GM19193 (cell line): ENCODE results near the gene TBP.

Experiments
- POLR2A ChIP-seq: IDR thresholded peaks from 4 replicates; pipeline ENCODE4 v1.6.1; 2011; ENCODE audit not compliant: insufficient read depth, insufficient read length; ENCODE audit errors: extremely low read depth

TBP gene

DNA sequence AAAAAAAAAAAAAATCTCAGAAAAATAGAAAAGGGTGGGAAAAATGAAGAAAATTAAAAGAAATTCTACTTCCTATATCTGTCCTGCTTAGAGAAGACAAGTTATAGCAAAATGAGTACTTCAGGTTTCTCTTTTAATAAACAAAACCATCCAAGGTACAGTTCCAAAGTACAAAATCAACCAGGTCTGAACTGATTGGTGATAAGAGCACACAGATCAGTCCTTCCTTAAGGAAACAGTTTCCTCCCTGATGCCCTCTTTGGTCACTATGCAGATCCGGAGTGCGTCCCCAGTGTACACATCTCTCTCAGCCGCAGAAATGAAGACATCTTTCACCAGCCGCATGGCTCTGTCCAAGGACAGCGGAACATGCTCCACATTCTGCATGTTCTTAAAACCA, 19.2 kb upstream of the TBP start:
- TF ChIP-seq POLR2A = no peak

DNA sequence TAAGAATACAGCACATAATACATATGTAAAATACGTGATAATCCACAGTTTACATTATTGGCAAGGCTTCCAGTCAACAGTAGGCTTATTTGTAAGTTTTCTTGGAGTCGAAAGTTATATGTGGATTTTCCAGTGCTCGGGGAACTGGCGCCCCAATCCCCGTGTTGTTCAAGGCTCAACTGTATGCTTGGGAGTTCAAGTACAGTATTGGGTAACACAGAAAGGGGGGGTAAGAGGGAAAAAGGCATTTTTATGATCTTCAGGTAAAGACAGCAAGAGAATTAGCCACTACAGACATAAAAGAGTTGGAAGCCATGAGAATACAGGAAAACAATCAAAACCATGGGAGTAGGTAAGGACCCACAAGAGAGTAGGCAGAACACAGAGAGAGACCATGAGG, 17.5 kb upstream of the TBP start:
- TF ChIP-seq POLR2A = no peak

DNA sequence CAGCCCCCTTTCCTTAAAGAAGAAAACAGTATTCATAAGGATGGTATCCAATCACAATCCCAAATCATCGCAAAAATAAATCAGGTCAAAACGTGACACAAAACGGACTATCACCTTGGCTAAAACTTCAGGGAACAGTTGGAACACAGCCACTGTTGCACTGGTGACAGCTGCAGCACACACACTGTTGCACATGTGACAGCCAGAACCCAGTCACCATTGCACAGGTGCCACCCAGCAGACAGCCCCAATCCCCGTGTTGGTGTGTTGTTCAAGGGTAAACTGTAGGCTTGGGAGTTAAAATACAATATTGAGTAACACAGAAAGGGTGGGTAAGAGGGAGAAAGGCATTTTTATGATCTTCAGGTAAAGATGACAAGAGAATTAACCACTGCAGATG, 16.8 kb upstream of the TBP start:
- no peak for TF ChIP-seq POLR2A

GRCh38 chr6:170542031-170542719, 12.0 kb upstream of the TBP start:
- no peak for TF ChIP-seq POLR2A

GRCh38 chr6:170545405-170545804, 8.8 kb upstream of the TBP start:
- no peak for TF ChIP-seq POLR2A

DNA sequence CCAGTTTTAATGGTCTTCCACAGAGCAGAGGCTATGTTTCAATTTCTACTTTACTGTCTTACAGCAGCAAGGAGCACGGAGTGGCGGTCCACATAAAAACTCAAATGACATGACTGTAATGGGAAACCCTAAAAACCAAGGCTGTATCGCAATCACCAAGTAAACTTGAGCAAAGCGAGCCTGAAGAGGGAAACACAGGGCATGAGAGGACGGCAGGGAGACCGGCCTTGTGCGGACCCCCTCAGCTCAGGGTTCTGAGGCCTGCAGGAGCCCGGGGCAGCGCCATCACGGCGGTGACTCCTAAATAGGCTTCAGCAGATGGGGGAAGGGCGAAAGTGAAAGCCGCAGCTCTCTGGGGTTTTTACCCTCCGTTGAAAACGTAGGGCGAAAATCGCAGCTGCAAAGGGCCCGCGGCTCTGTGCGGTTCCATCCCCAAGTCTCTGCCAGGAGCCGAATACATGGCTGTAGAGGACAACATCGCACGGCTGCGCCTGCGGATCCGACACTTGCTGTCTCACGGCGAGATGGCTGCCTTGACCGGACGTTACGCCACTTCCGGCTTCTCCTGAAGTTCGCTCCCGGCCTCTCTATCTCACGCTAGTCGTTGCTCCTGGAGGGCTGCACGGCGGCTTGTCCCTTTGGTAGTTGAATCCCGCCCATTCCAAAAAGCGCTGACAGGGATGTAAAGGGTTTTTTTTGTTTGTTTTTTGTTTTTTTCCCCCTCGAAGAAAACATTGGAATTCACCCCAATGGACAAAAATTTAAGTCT, 1.2 kb upstream of the TBP start, which contains the start of gene PSMB1:
PSMB1 (minus strand) TSS at position 543 of the 769 bp plus-strand sequence; CDS start at position 478, 65 bp downstream.
- TF ChIP-seq POLR2A = peak; percentile 94

GRCh38 chr6:170553534-170554012, 596 bp upstream of the TBP start:
- TF ChIP-seq POLR2A = no peak

DNA sequence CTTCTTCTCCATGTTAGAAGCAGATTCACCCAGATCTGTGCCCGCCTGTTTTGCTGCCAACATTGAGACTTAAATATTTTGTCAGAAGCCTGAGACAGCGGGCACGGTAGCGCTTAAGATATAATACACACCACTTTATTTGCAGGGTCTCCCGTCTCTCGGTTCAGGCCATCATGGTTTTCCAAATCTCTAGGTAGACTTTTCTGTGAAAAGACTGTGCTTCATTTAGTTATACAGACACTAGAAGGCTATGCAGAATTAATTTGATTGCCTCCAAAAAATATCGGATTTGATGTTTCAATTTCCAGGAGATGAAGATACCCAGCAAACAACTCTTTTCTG, 598 bp downstream of the TBP start:
- no peak for TF ChIP-seq POLR2A

- TF ChIP-seq POLR2A = no peak
Measured at GRCh38 chr6:170555305-170555704, 1.1 kb downstream of the TBP start.

- no peak for TF ChIP-seq POLR2A
Measured at GRCh38 chr6:170561555-170561954, 7.4 kb downstream of the TBP start.

- no peak for TF ChIP-seq POLR2A
Measured at GRCh38 chr6:170564936-170565530, 10.9 kb downstream of the TBP start.

GRCh38 chr6:170572704-170573466, 18.7 kb downstream of the TBP start:
- no peak for TF ChIP-seq POLR2A

DNA sequence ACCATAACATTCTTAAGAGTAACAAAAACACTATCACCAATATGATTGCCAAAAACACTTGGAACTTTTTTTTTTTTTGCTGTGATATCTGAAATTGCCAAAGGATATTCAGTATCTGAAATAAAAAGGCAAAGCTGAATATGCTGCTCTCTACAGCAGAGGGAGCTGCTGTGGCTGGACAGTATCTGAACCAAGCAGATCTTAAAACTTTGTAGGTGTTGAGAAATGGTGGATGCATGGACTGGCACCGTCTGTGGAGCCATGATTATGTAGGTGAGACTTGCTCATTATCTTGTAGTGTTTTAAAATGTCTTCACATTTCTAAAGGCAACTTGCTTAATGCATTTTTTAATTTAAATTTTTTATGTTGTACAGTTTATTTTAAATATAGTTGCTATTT, 21.1 kb downstream of the TBP start:
- TF ChIP-seq POLR2A = no peak

GRCh38 chr6:170578909-170579308, 24.7 kb downstream of the TBP start:
- no peak for TF ChIP-seq POLR2A

DNA sequence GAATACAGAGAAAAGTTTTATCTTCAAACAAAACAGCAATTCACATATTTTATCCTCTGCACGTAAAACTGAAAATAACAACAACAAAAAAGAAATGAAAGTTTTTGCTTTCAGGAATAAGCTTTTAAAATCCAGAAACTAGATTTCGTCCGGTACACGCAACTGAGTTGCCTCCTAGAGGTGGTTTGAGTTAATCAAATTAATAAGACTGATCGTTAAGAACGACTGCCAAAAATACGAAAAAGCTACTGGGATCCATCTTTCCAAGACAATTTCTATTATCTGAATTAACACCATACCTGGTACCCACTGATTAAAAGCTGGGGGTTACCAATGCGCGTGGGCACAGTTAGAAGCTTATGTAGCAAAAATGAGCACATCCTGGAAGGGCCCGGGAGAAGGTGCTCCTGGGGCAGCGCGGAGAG, 29.6 kb downstream of the TBP start:
- no peak for TF ChIP-seq POLR2A

DNA sequence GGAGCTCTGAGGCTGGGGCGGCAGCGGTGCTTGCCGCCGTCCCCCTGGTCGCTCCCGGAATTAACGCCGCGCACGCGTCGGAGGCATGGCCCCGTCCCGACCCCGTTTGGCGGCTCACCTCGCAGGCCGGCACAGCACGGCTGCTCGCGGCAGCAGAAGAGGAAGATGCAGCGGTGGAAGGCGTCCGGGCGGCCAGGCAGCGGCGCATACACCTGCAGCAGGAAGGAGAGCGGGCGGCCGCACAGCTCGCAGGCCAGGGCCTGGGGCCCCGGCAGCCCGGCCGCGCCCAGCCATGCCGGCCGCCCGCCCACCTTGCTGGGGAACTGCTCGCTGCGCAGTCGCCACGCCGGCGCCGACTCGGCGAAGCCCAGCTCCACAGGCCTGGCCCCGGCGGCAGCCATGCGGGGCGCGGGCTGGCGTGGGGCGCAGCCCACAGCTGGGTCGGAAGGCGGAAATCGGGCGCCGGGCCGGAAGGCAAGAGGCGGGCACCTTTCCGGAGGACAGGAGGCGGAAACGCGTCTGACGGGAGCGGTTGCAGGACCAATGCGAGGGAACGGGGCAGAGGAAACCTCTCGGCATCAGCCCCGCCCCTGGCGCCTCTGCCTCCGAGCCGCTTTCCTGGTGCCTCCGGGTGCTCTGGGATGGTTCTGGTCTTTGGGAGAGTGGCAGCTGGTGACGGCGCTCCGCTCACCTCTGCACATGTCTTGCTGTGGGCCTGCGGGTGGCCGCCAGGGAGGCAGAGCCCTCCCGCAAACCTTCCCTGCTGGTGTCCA, 30.2 kb downstream of the TBP start, which contains the start of gene PDCD2:
PDCD2 (minus strand) TSS at position 457 of the 773 bp plus-strand sequence; CDS start at position 401, 56 bp downstream.
- peak; percentile 94 for TF ChIP-seq POLR2A
